LNCAP (cell line): ENCODE results near the gene IL3RA.

Experiments
- CTCF ChIP-seq: fragments of 450-650 bp; IDR thresholded peaks from 2 replicates; pipeline ENCODE4 v1.5.1; 2017; ENCODE audit warnings: mild to moderate bottlenecking

The IL3RA gene

DNA sequence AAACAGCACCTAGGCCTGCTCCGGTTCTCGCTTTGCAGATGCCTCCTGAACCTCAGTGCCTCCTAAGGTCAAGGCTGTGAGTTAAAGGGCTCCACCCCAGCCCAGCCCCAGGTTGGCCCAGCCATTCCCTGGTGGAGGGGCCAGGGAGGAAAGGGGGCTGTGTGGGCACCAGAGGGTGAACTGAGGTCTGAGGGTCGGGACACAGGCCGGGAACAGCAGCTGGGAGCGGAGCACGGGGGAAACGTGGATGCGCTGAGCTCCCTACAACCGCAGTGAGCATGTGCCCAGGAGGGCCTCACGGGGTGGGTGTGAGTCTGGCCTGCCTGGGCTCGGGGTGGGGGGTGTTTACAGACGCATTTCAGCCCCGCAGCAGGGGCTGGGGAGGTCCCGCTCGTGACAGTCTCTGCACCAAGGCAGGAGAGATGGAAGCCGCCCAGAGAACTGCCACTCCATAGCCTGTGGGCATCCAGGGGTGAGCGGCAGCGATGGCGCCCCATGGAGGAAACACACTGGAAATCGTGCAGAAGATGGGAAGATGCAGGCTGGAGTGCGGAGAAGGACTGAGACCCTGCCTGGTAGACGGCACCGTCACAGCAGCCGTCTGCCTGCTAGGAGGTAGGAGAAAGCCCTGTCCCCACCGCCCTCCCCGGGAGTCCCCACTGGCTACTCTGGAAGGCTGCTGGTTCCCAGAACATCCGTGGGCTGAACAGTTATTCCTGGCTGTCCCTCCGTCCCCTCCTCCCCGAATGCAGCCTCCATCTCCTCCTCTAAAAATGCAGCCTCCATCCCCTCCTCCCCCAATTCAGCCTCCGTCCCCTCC is 65.2 kb downstream of the IL3RA start:
- TF ChIP-seq CTCF, result no peak

DNA sequence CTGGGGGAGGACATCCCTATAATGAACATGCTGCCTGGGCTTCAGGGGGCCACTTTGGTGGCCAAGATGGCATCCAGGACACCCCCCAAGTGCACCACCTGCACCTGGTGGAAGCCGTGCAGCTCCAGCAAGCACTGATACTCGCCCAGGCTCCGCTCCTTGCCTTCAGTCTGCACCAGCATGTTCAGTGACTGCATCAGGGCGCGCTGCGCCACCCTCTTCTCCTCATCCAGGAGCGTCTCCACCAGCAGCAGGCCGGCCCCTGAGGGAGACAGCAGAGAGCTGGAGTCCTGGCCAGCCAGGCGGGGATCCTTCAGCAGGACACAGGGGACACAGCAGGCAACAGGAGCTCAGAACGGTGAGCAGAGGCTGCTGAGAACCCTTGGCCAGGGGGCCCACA is 66.6 kb downstream of the IL3RA start:
- no peak for TF ChIP-seq CTCF

GRCh38 chrX:1407035-1407434 is 70.5 kb downstream of the IL3RA start:
- no peak for TF ChIP-seq CTCF

GRCh38 chrX:1411326-1411725 is 74.7 kb downstream of the IL3RA start:
- no peak for TF ChIP-seq CTCF

DNA sequence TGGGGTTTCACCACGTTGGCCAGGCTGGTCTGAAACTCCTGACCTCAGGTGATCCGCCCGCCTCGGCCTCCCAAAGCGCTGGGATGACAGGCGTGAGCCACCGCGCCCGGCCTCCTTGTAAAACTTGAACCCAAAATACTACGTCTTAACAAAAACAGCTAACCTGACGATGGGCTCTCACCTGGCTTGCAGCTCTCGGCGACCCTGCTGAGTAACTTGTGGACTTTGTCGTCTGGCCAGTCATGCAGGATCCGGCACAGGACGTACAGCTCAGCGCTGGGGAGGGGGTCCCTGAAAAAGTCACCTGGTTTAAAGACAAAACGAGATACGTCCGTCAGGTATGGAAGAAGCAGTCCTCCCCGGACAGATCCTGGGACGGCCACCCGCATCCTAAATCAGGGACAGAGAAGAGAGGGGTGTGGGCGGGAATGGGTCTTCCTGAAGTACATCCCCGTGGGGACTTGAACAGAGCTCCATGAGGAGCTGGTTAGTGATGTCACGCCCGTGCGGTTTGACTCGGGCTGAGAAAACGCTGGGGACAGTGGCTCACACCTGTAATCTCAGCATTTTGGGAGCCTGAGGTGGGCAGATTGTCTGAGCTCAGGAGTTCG is 76.1 kb downstream of the IL3RA start:
- TF ChIP-seq CTCF, result no peak

DNA sequence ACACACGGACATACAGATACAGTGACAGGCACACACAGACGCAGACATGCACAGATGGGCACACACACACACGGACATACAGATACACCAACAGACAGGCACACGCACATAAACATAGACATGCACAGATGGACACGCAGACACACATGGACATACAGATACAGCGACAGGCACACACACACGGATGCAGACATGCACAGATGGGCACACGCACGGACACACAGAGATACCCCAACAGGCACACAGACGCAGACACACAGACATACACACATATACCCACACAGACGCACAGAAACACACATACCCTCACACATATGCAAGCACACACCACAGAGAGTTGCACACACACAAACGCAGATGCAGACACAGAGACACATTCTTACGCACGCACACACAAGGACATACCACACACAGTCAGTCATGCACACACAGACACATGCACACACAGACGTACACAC is 79.8 kb downstream of the IL3RA start:
- no peak for TF ChIP-seq CTCF

- TF ChIP-seq CTCF, result no peak
These were observed 80.6 kb downstream of the IL3RA start for GRCh38 chrX:1416965-1417760.
